GM23248 (cell line): Measurements from ENCODE around the gene MGAT3.

Experiments
- EZH2 ChIP-seq: fragments of 200-600 bp; sonication (generic); IDR thresholded peaks from 2 replicates; pipeline ENCODE4 v1.6.1; 2018; ENCODE audit warnings: antibody characterized with exemption, mild to moderate bottlenecking; ENCODE audit not compliant: insufficient read depth, poor library complexity, severe bottlenecking
- EZH2phosphoT487 ChIP-seq: fragments of 200-600 bp; sonication (generic); IDR thresholded peaks from 2 replicates; pipeline ENCODE4 v1.6.1; 2018; ENCODE audit warnings: antibody characterized with exemption, moderate library complexity, mild to moderate bottlenecking, low read depth; ENCODE audit not compliant: insufficient read depth

DNA sequence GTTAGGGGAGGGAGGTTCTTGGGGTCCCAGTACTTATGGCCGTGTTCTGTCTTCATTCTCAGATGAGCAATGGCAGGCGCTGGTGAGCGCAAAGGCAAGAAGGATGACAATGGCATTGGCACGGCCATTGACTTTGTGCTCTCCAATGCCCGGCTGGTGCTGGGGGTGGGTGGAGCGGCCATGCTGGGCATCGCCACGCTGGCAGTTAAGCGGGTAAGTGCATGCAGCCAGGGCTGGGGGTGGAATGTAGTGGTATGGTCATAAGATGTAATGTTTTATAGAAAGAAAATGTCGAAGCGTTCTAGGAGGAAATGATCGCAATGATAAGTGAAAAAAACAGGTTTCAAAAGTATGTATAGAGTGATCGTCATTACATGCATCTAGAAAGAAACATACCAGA is 54.4 kb downstream of the MGAT3 start:
- TF ChIP-seq EZH2 (no peak), EZH2phosphoT487 (no peak)
